ENCODE data around the gene VAMP7.

DNA sequence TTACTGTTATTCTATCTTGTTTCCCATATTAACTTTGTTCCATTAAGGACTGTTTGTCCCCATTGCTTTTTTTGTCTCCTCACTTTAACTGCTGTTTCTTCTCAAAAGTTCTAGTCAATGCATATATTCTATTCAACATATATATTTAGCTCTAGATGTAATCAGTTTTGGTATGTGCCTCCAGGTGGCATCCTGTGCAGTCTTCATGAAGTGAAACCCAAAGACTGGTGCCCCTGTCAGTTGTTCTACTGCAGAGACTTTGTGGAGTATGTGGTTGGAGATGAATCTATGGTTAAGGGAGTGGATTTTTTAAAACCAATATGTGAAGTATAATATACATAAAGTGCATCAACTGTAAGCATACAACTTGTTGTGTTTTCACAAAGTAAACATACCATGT lies 57.0 kb downstream of the VAMP7 start:
- TF ChIP-seq, protein P1, sequence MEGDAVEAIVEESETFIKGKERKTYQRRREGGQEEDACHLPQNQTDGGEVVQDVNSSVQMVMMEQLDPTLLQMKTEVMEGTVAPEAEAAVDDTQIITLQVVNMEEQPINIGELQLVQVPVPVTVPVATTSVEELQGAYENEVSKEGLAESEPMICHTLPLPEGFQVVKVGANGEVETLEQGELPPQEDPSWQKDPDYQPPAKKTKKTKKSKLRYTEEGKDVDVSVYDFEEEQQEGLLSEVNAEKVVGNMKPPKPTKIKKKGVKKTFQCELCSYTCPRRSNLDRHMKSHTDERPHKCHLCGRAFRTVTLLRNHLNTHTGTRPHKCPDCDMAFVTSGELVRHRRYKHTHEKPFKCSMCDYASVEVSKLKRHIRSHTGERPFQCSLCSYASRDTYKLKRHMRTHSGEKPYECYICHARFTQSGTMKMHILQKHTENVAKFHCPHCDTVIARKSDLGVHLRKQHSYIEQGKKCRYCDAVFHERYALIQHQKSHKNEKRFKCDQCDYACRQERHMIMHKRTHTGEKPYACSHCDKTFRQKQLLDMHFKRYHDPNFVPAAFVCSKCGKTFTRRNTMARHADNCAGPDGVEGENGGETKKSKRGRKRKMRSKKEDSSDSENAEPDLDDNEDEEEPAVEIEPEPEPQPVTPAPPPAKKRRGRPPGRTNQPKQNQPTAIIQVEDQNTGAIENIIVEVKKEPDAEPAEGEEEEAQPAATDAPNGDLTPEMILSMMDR (IDR thresholded peaks at IDR 0.05) = no peak
- no peak for TF ChIP-seq POLR2A (IDR thresholded peaks at IDR 0.05)

Measured in Peyer's patch (tissue), 4 donors.